Measurements from ENCODE around the gene NOTCH2NLA.
"Not testable (repeated sequence)": the region's sequence is repeated elsewhere in the genome, so short reads cannot be mapped to it uniquely, and the experiment has no call there.

NOTCH2NLA gene

DNA sequence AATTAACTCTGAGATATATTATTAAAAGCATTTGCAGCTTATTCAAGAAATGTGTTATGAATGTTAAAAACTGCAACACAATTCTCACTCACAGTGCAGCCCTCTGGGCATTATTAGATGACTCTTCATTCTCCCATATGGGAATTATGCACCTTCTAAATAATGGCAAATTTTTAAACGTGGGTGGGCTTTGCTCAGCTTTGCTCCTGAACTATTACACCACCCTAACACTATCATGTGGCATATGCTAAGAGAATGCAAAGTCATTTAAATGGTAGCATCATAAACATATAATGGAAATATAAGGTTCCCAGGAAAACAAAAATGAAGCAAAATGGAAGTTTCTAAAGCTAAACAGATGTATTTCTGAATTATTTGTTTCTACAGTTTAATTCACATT, 61.5 kb downstream of the NOTCH2NLA start:
- DNase-seq = not testable (repeated sequence)

DNA sequence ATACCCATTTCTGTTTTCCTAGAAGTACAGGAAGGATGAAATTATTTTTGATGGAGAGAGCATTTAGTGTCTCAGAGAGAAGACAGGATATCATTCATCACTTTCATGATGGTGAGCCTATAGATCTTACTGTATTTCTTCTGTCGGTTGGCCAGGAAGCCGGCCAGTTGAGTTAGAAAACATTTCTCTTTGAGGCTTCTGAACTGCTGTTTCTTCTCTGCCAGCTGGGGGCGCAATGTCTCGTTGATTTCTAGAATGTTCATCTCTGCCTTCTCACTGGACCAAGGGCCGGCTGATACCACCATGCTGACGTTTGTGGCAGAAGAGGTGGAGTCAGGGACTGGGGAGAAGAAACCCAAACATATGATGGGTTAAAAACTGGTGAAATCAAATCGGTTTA, 84.4 kb downstream of the NOTCH2NLA start, which contains the start of gene NBPF10:
Gene NBPF10, minus strand, starts transcription at position 340 of the 400 bp plus-strand sequence. Its CDS starts 35 bp downstream, at position 305.
- DNase-seq = not testable (repeated sequence)

Data from activated CD8-positive, alpha-beta memory T cell treated with anti-CD3 and anti-CD28 coated beads, Interleukin-2, amount 50 U/mL, for 4 hours (primary cell).